Colonic mucosa (tissue), 4 donors: ENCODE data around the gene HAGH. TPM values are rescaled to one million over a fixed set of nuclear protein-coding genes. Genes with fewer than 3 reads are reported as not detected.

ENCODE experiments used
- DNase-seq: peaks from one replicate; pipeline ENCODE4 v3.0.0-alpha.2; 2020
- H3K27ac ChIP-seq: fragments of 200-600 bp; one replicate; pipeline ENCODE4 v1.8.0; 2021
- H3K27me3 ChIP-seq: fragments of 200-600 bp; one replicate; pipeline ENCODE4 v1.8.0; 2021
- H3K36me3 ChIP-seq: fragments of 200-600 bp; one replicate; pipeline ENCODE4 v1.8.0; 2021
- H3K4me1 ChIP-seq: fragments of 200-600 bp; one replicate; pipeline ENCODE4 v1.8.0; 2021; ENCODE audit warnings: mild to moderate bottlenecking
- H3K4me3 ChIP-seq: fragments of 200-600 bp; one replicate; pipeline ENCODE4 v1.8.0; 2021
- H3K9ac ChIP-seq, 2 donors: one replicate each; pipeline ENCODE4 v1.7.0; 2013; ENCODE audit warnings: control low read depth in 2 of 2, low read depth in 2 of 2, low read length in 2 of 2
- H3K9me3 ChIP-seq: fragments of 200-600 bp; one replicate; pipeline ENCODE4 v1.8.0; 2021
- intact Hi-C: fragments of 100-400 bp; cut with DNase I; formaldehyde crosslinking; loops from one replicate; pipeline ENCODE4 v1.14.1; 2022
- total RNA-seq, 2 donors: library from RNA; stranded (reverse); fragmentation: NEBNext Ultra II Directional in 1 of 2; extraction: Animal tissue kit (Norgen Biotek cat#: 25700) in 1 of 2; gene quantifications; one replicate each; pipeline ENCODE4 v1.2.1, GENCODE V29; 2021
- TF ChIP-seq, protein P1 (sequence below): fragments of 200-600 bp; IDR thresholded peaks from one replicate; pipeline ENCODE4 v1.8.0; 2022; ENCODE audit warnings: antibody characterized with exemption, mild to moderate bottlenecking
- donor health status: healthy.
- donor health status: DM: no; HTN: no; CAD: no.
- donor health status: DM: no; HTN: no; CAD: no.

The HAGH gene
- total RNA-seq, 2 donors from 2014 or later, result 61.9 to 64.7 TPM

DNA sequence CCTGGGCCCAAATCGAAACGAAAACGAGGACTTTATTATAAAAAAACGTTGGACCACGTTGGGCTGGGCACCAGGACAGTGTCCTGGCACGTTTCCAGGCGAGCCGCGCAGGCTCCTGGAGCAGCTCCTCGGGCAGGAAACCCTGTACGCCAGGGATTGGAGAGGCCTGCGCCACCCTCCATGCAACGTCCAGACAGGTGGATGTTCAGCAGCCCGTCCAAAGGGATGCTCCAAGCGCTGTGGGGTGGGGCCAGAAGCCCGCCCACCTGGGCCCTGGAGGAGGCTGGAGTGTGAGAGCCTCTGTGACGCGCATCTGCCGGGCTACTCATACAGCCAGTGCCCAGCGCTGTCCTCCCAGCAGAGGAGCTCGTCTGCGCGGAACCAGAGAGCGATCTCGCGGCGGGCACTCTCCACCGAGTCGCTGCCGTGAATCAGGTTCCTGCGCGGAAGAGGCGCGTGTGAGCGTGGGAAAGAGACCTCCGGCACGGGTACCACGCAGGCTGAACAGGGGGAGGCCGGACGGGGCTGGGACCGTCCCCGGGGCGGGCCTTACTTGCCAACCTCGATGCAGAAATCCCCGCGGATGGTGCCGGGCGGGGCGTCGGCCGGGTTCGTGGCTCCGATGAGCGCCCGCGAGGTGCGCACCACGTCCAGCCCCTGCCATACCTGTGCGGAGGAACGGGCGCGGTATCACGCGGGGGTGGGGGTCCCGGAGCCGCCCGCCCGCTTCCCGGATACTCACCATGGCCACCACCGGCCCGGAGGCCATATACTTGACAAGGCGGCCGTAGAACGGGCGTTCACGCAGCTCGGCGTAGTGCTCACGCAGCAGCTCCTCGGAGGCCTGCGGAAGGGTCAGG lies 56.1 kb downstream of the HAGH start:
- H3K4me1 ChIP-seq, result peaks cover 11% of the 10 kb centered on the region
- no peaks in the 10 kb centered on the region for H3K36me3 ChIP-seq
- H3K9ac ChIP-seq, result peak overlapping the region; percentile 52 to 78
- H3K4me3 ChIP-seq, result peak overlapping the region; percentile 96
- intact Hi-C loops, result loop anchor here (5.0 kb wide), 1 partner anchor 158 kb away; the partner anchor contains the start of genes CRAMP1 and IFT140
- DNase-seq, result peak; percentile 81
- no peaks in the 10 kb centered on the region for H3K27me3 ChIP-seq
- H3K27ac ChIP-seq, result peak overlapping the region; percentile 98
- H3K9me3 ChIP-seq, result no peaks in the 10 kb centered on the region
- TF ChIP-seq, protein P1, sequence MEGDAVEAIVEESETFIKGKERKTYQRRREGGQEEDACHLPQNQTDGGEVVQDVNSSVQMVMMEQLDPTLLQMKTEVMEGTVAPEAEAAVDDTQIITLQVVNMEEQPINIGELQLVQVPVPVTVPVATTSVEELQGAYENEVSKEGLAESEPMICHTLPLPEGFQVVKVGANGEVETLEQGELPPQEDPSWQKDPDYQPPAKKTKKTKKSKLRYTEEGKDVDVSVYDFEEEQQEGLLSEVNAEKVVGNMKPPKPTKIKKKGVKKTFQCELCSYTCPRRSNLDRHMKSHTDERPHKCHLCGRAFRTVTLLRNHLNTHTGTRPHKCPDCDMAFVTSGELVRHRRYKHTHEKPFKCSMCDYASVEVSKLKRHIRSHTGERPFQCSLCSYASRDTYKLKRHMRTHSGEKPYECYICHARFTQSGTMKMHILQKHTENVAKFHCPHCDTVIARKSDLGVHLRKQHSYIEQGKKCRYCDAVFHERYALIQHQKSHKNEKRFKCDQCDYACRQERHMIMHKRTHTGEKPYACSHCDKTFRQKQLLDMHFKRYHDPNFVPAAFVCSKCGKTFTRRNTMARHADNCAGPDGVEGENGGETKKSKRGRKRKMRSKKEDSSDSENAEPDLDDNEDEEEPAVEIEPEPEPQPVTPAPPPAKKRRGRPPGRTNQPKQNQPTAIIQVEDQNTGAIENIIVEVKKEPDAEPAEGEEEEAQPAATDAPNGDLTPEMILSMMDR, result no peak

DNA sequence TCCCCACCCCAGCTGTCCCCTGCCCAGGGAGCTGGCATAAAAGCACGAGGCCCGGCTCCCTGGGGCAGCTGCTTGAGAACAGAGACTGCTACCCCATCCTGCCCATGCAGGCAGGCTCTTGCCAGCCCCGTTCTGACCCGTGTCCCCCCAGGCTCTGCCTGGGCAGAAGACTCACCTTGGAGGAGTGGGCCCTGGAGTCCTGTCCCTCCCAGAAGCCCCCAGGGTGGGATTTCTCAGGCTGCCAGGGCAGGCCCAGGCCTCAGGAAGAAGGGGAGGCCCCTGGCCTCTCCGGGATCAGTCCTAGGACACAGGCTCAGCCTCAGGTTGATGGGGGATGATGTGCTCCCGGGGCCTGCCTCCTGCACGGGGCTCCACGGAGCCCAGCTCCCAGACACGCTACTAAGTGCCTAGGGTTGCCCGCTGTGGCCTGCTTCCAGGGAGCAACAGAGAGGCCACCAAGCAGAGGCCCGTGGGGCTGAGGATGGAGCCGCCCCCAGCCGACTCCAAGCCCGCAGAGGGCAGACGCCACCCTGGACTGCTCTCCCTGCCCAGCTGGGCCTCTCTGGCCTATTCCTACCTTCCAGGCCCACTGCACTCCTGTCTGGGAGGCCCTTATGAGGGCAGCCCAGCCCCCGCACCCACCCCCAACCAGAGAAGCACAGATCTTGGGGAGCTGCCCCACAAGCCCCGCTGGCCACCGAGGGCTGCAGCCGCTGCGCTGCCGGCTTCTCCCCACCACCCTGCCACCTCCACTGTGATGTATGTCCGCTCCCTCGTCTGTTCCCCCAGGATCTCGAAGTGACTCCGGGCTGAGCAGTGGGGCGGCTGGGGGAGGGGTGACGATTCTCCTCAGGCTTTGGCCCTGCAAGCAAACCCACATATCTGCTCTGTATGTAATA lies 57.0 kb downstream of the HAGH start:
- Histone ChIP-seq H3K27ac (peak overlapping the region; percentile 98), H3K9ac (peak overlapping the region; percentile 52 to 78), H3K27me3 (no peaks in the 10 kb centered on the region), H3K36me3 (peaks cover 6% of the 10 kb centered on the region), H3K4me1 (peaks cover 11% of the 10 kb centered on the region), H3K4me3 (peak overlapping the region; percentile 96), H3K9me3 (no peaks in the 10 kb centered on the region)
- intact Hi-C loops, result loop anchor here (5.0 kb wide), 1 partner anchor 157 kb away; the partner anchor contains the start of genes CRAMP1 and IFT140
- no peak for DNase-seq
- TF ChIP-seq, protein P1, result no peak

DNA sequence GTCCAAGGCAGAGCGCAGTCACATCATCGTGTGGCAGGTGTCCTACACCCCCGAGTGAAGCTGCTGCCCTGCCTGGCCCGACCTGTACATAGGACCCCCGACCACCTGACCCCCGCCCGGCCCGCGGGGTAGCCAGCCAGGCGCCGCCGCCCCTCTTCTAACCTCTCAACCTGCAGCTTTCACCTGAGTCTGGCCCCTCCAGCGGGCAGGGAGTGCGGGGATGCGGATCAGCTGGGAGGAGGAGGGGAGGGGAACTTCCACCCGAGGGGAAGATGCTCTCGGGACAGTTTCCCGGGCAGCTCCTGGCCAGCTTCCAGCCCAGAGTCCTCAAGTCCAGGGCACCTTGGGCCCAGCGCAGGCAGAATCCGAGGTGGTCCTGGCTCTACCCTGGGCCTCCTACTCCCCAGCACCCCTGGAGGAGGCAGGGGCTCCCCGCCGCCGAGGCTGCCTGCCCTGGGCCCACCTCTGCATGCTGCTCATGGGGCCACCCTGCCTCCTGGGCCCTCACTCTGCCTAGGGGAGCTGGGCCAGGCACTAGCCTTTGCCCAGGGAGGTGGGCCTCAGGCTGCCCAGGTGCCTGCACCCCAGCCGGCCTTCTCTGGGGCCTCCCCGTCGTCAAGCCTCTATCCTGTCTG lies 57.7 kb downstream of the HAGH start:
- Histone ChIP-seq H3K36me3 (peaks cover 8% of the 10 kb centered on the region), H3K4me1 (peaks cover 5% of the 10 kb centered on the region), H3K4me3 (no peak overlapping the region), H3K9ac (no peak overlapping the region), H3K9me3 (no peaks in the 10 kb centered on the region), H3K27ac (no peak overlapping the region), H3K27me3 (no peaks in the 10 kb centered on the region)
- no peak for DNase-seq
- intact Hi-C loops, result no loop called here
- TF ChIP-seq, protein P1, result no peak

DNA sequence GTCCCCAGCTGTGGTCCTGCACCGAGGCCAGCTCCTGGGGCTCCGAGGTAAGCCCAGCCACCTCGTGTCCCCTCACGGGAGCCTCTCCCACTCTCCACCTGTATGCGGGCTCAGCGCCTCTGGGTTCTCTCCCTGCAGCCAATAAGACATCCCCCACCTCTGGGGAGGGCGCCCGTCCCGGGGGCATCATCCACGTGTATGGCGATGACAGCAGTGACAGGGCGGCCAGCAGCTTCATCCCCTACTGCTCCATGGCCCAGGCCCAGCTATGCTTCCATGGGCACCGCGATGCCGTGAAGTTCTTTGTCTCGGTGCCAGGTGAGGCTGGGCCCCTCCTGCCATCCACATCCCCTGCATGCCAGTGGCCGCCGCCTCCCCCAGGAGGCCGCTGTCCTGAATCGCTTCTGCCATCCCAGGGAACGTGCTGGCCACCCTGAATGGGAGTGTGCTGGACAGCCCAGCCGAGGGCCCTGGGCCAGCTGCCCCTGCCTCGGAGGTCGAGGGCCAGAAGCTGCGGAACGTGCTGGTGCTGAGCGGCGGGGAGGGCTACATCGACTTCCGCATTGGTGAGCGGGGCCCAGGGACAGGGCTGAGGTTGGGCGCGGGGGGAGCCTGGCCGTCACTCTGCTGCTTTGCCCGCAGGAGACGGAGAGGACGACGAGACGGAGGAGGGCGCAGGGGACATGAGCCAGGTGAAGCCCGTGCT lies 58.4 kb downstream of the HAGH start:
- TF ChIP-seq, protein P1, result no peak
- Histone ChIP-seq H3K27ac (no peak overlapping the region), H3K4me1 (peaks cover 5% of the 10 kb centered on the region), H3K9ac (no peak overlapping the region), H3K27me3 (no peaks in the 10 kb centered on the region), H3K9me3 (no peaks in the 10 kb centered on the region), H3K36me3 (peaks cover 8% of the 10 kb centered on the region), H3K4me3 (no peak overlapping the region)
- intact Hi-C loops, result no loop called here
- DNase-seq, result no peak
